ENCODE measurements around the gene MEGF8. TPM values are rescaled to one million over a fixed set of nuclear protein-coding genes. Genes with fewer than 3 reads are reported as not detected.

The MEGF8 gene
- total and polyA plus RNA-seq, 2 of the 8 experiments (the other 6 are each of a cell fraction or from before 2014, with no cell fraction given): 13.0 to 23.7 TPM

DNA sequence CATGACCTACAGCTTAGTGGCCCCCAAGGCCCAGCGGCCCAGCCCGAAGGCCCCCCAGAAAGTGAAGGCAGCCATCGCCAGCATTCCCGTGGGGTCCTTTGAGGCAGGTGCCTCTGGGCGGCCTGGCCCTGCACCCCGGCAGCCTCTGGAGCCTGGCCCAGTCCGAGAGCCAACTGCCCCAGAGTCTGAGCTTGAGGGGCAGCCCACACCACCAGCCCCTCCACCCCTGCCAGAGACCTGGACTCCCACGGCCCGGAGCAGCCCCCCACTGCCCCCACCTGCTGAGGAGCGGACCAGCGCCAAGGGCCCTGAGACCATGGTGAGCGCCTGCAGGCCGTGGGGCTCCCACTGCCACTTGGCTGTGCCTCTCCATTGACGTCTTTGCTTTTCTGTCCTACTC is 32.5 kb upstream of the MEGF8 start:
- H3K9ac ChIP-seq (replicated peaks in 1 of 4; ENCODE audit: extremely low read depth in 1 of 4, low read depth in 3 of 4, low read length in 3 of 4): no peak overlapping the region
- no peak for FAIRE-seq
- TF ChIP-seq POU5F1 (IDR thresholded peaks at IDR 0.05; ENCODE audit: low read depth, low read length) (no peak), SIRT6 (IDR thresholded peaks at IDR 0.05; ENCODE audit: low read length) (no peak), RNF2 (IDR thresholded peaks at IDR 0.05; ENCODE audit: borderline replicate concordance, low read depth, low read length, missing control alignments, poor library complexity, severe bottlenecking) (no peak), YY1 (IDR thresholded peaks at IDR 0.05; ENCODE audit: low read depth, low read length) (no peak), CHD2 (IDR thresholded peaks at IDR 0.05; ENCODE audit: low read length) (no peak), FOSL1 (IDR thresholded peaks at IDR 0.05; ENCODE audit: insufficient read depth, low read depth, low read length) (no peak), JUND (IDR thresholded peaks at IDR 0.05; ENCODE audit: low read length) (no peak), TCF12 (IDR thresholded peaks at IDR 0.05; ENCODE audit: low read depth, low read length) (no peak), BACH1 (IDR thresholded peaks at IDR 0.05; ENCODE audit: low read length) (no peak), RAD21 (IDR thresholded peaks at IDR 0.05 in 1 of 2, conservative IDR thresholded peaks at IDR 0.05 in 1 of 2; ENCODE audit: low read depth in 2 of 2, low read length in 2 of 2) (no peak)
- TF ChIP-seq, protein P1, sequence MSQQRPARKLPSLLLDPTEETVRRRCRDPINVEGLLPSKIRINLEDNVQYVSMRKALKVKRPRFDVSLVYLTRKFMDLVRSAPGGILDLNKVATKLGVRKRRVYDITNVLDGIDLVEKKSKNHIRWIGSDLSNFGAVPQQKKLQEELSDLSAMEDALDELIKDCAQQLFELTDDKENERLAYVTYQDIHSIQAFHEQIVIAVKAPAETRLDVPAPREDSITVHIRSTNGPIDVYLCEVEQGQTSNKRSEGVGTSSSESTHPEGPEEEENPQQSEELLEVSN (IDR thresholded peaks at IDR 0.05): no peak
- TF ChIP-seq, protein P2, sequence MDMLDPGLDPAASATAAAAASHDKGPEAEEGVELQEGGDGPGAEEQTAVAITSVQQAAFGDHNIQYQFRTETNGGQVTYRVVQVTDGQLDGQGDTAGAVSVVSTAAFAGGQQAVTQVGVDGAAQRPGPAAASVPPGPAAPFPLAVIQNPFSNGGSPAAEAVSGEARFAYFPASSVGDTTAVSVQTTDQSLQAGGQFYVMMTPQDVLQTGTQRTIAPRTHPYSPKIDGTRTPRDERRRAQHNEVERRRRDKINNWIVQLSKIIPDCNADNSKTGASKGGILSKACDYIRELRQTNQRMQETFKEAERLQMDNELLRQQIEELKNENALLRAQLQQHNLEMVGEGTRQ (IDR thresholded peaks at IDR 0.05; ENCODE audit: low read length): no peak

More for the DNA sequence above, 32.5 kb upstream of the MEGF8 start:
- no peaks in the 10 kb centered on the region for H3K9me3 ChIP-seq (ENCODE audit: insufficient read depth in 2 of 2, low read depth in 1 of 2, low read length in 1 of 2)
- no peak overlapping the region for H3K4me2 ChIP-seq (ENCODE audit: insufficient read depth in 1 of 2, low read depth in 2 of 2, low read length in 2 of 2)
- H4K5ac ChIP-seq (ENCODE audit: insufficient read length, low read depth, low read length): no peak overlapping the region
- no peak overlapping the region for H2BK20ac ChIP-seq (ENCODE audit: low read length)
- no peaks in the 10 kb centered on the region for H3K23me2 ChIP-seq (ENCODE audit: low read depth, low read length)
- peaks cover 10 to 63% (median 46%) of the 10 kb centered on the region in 4 experiments; a peak in 7 of 8 replicates for H3K36me3 ChIP-seq (ENCODE audit: control insufficient read depth in 2 of 4, insufficient read depth in 4 of 4, low read length in 3 of 4)
- no peak overlapping the region for H3K23ac ChIP-seq (ENCODE audit: insufficient read length)
- H2BK5ac ChIP-seq (ENCODE audit: low read depth, low read length): no peak overlapping the region; the same call in 1 of the 2 replicates
- H3K18ac ChIP-seq (ENCODE audit: extremely low read depth, low read length): no peak overlapping the region
- H2AFZ ChIP-seq (ENCODE audit: low read length): no peak overlapping the region
- peaks cover 7% of the 10 kb centered on the region for H3K79me1 ChIP-seq (ENCODE audit: low read depth, low read length)
- no peak overlapping the region for H2BK12ac ChIP-seq (ENCODE audit: low read depth, low read length)
- no peaks in the 10 kb centered on the region for H3K79me2 ChIP-seq (ENCODE audit: control insufficient read depth in 1 of 2, insufficient read depth in 2 of 2, low read length in 2 of 2)
- WGBS, 2 experiments (ENCODE audit: extremely low coverage in 1 of 2, insufficient coverage in 1 of 2, insufficient read length in 1 of 2, insufficient replicate concordance in 2 of 2, low coverage in 1 of 2, low lambda C conversion rate in 2 of 2, missing lambda C conversion rate in 1 of 2): 98% methylated on average over 11 of the region's 14 CpGs; no CpG with 5 or more reads in 1 of the 2 experiments
- no peak overlapping the region for H3K4me3 ChIP-seq (ENCODE audit: extremely low read depth in 1 of 4, insufficient read depth in 2 of 4, low read depth in 3 of 4, low read length in 4 of 4)
- H3K4me1 ChIP-seq (replicated peaks in 1 of 4; ENCODE audit: control insufficient read depth in 3 of 4, insufficient read depth in 4 of 4, low read length in 3 of 4): peaks cover 0 to 2% (median under 1%) of the 10 kb centered on the region in 4 experiments; a peak in 5 of 7 replicates
- no peak overlapping the region for H3K56ac ChIP-seq (replicated peaks; ENCODE audit: insufficient read length, low read depth, low read length)
- no peak overlapping the region for H4K91ac ChIP-seq (replicated peaks; ENCODE audit: insufficient read length, low read length)
- no peak overlapping the region for H3K4ac ChIP-seq (replicated peaks; ENCODE audit: insufficient read length, low read depth, low read length)
- ChIA-PET POLR2A (ENCODE audit: partially characterized antibody) (interaction anchor here (1.0 to 4.1 kb wide), 3 partner anchors 7 to 48 kb away, joined by 4 to 20 read pairs (median 5); partner anchors contain the start of genes PAFAH1B3 and PRR19), CTCF (ENCODE audit: partially characterized antibody) (interaction anchor here (0.8 to 10.6 kb wide), 13 partner anchors 8 to 184 kb away, joined by 3 to 155 read pairs (median 4); partner anchors contain the start of genes GSK3A, PAFAH1B3, PRR19 and ZNF526)
- H4K20me1 ChIP-seq (replicated peaks in 1 of 2; ENCODE audit: control insufficient read depth in 1 of 2, insufficient read depth in 2 of 2, low read length in 2 of 2): peaks cover 0 to 12% of the 10 kb centered on the region in 2 experiments
- DNase-seq (ENCODE audit: low read depth in 1 of 2, low spot score in 2 of 2): no peak
- no peak overlapping the region for H4K8ac ChIP-seq (ENCODE audit: extremely low read depth, insufficient read depth, low read length)
- H2AK5ac ChIP-seq (ENCODE audit: low read depth, low read length): no peak overlapping the region
- H2BK15ac ChIP-seq (ENCODE audit: low read length): no peak overlapping the region
- H3K27ac ChIP-seq (ENCODE audit: low read depth, low read length): no peak overlapping the region
- H2BK120ac ChIP-seq (replicated peaks; ENCODE audit: low read depth, low read length): no peak overlapping the region
- H3K14ac ChIP-seq (ENCODE audit: insufficient read length): no peak overlapping the region
- H3K27me3 ChIP-seq (replicated peaks in 1 of 4; ENCODE audit: control insufficient read depth in 3 of 4, extremely low read depth in 1 of 4, insufficient read depth in 3 of 4, low read length in 3 of 4): no peaks in the 10 kb centered on the region
